Gastrocnemius medialis (tissue), 4 donors: ENCODE data around the gene TMLHE.

ENCODE experiments used
- POLR2A ChIP-seq, 2 donors: fragments of 450-650 bp; IDR thresholded peaks; one replicate each; pipeline ENCODE4 v1.6.1; 2017; ENCODE audit warnings: antibody characterized with exemption in 2 of 2, mild to moderate bottlenecking in 2 of 2, moderate library complexity in 2 of 2
- TF ChIP-seq, protein P1 (sequence below), 5 experiments: fragments of 450-650 bp in 3 of 5; fragments of 200-600 bp in 2 of 5; sonication (generic) in 2 of 5; IDR thresholded peaks in 4 of 5; conservative IDR thresholded peaks in 1 of 5; 1 replicate in 4 of 5; 2 replicates in 1 of 5; pipeline ENCODE4 v1.5.1; 2016 to 2019; ENCODE audit warnings: antibody characterized with exemption in 5 of 5, mild to moderate bottlenecking in 3 of 5, moderate library complexity in 3 of 5

DNA sequence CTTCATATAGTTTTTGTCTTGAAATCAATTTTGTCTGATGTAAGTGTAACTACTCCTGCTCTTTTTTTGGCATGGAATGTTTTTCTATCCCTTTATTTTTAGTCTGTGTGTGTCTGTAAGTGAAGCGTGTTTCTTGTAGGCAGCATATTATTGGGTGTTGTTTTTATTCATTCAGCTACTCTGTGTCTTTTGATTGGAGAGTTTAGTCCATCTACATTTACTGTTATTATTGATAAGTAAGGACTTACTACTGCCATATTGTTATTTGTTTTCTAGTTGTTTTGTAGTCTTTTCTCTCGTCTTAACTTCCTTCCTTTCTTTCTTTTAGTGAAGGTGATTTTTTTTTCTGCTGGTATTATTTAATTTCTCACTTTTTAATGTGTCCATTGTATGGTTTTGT is 30.5 kb upstream of the TMLHE start:
- no peak for TF ChIP-seq POLR2A (IDR thresholded peaks at IDR 0.05)
- TF ChIP-seq, protein P1, sequence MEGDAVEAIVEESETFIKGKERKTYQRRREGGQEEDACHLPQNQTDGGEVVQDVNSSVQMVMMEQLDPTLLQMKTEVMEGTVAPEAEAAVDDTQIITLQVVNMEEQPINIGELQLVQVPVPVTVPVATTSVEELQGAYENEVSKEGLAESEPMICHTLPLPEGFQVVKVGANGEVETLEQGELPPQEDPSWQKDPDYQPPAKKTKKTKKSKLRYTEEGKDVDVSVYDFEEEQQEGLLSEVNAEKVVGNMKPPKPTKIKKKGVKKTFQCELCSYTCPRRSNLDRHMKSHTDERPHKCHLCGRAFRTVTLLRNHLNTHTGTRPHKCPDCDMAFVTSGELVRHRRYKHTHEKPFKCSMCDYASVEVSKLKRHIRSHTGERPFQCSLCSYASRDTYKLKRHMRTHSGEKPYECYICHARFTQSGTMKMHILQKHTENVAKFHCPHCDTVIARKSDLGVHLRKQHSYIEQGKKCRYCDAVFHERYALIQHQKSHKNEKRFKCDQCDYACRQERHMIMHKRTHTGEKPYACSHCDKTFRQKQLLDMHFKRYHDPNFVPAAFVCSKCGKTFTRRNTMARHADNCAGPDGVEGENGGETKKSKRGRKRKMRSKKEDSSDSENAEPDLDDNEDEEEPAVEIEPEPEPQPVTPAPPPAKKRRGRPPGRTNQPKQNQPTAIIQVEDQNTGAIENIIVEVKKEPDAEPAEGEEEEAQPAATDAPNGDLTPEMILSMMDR (IDR thresholded peaks at IDR 0.05 in 4 of 5, conservative IDR thresholded peaks at IDR 0.05 in 1 of 5), result no peak
